Measurements from ENCODE around the gene CCNL2. TPM values are rescaled to one million over a fixed set of nuclear protein-coding genes. Genes with fewer than 3 reads are reported as not detected.

CCNL2 gene
- total RNA-seq, 2 donors from 2014 or later = 92.3 to 104 TPM

GRCh38 chr1:1393428-1393827 is 5.7 kb downstream of the CCNL2 start:
- intact Hi-C loops (cut with DNase I) = no loop called here

GRCh38 chr1:1393014-1393413 is 6.1 kb downstream of the CCNL2 start:
- DNase-seq = no peak
- Histone ChIP-seq H3K9me3 (no peaks in the 10 kb centered on the region), H3K27me3 (no peaks in the 10 kb centered on the region), H3K27ac (no peak overlapping the region), H3K36me3 (peaks cover 49% of the 10 kb centered on the region), H3K4me3 (no peak overlapping the region), H3K4me1 (peaks cover 5% of the 10 kb centered on the region), H3K9ac (ENCODE audit: low read depth in 2 of 2, low read length in 2 of 2) (no peak overlapping the region)
- no peak for TF ChIP-seq CTCF (IDR thresholded peaks at IDR 0.05)
- intact Hi-C loops (cut with DNase I) = no loop called here

More at GRCh38 chr1:1393428-1393827, 5.7 kb downstream of the CCNL2 start:
- Histone ChIP-seq H3K9ac (ENCODE audit: low read depth in 2 of 2, low read length in 2 of 2) (no peak overlapping the region), H3K36me3 (peaks cover 48% of the 10 kb centered on the region), H3K4me1 (peaks cover 7% of the 10 kb centered on the region), H3K9me3 (no peaks in the 10 kb centered on the region), H3K27me3 (no peaks in the 10 kb centered on the region), H3K27ac (no peak overlapping the region), H3K4me3 (no peak overlapping the region)
- no peak for DNase-seq
- no peak for TF ChIP-seq CTCF (IDR thresholded peaks at IDR 0.05)

- Histone ChIP-seq H3K27me3 (no peaks in the 10 kb centered on the region), H3K27ac (no peak overlapping the region), H3K9ac (ENCODE audit: low read depth in 2 of 2, low read length in 2 of 2) (no peak overlapping the region), H3K4me1 (no peaks in the 10 kb centered on the region), H3K4me3 (no peak overlapping the region), H3K36me3 (peaks cover 61% of the 10 kb centered on the region), H3K9me3 (no peaks in the 10 kb centered on the region)
- DNase-seq = no peak
- no peak for TF ChIP-seq CTCF (IDR thresholded peaks at IDR 0.05)
- intact Hi-C loops (cut with DNase I) = no loop called here
Observed at GRCh38 chr1:1391225-1391624, 7.9 kb downstream of the CCNL2 start.

- intact Hi-C loops (cut with DNase I) = no loop called here
- peaks cover 66% of the 10 kb centered on the region for H3K36me3 ChIP-seq
- no peak overlapping the region for H3K9ac ChIP-seq (ENCODE audit: low read depth in 2 of 2, low read length in 2 of 2)
- H3K27me3 ChIP-seq = no peaks in the 10 kb centered on the region
- TF ChIP-seq CTCF (IDR thresholded peaks at IDR 0.05) = no peak
- DNase-seq = no peak
- H3K4me1 ChIP-seq = no peaks in the 10 kb centered on the region
- H3K4me3 ChIP-seq = no peak overlapping the region
- no peak overlapping the region for H3K27ac ChIP-seq
- H3K9me3 ChIP-seq = no peaks in the 10 kb centered on the region
Observed at GRCh38 chr1:1390675-1391074, 8.5 kb downstream of the CCNL2 start.

- Histone ChIP-seq H3K4me1 (no peaks in the 10 kb centered on the region), H3K9ac (ENCODE audit: low read depth in 2 of 2, low read length in 2 of 2) (no peak overlapping the region), H3K27ac (no peak overlapping the region), H3K27me3 (no peaks in the 10 kb centered on the region), H3K4me3 (no peak overlapping the region), H3K36me3 (peaks cover 45% of the 10 kb centered on the region), H3K9me3 (no peaks in the 10 kb centered on the region)
- no peak for DNase-seq
- TF ChIP-seq CTCF (IDR thresholded peaks at IDR 0.05) = no peak
- intact Hi-C loops (cut with DNase I) = no loop called here
Observed at GRCh38 chr1:1388078-1388472, 11.1 kb downstream of the CCNL2 start.
